MM.1S (cell line): ENCODE measurements around the gene DHRS7.

Source experiments
- EZH2 ChIP-seq: fragments of 300-600 bp; sonication (generic); optimal IDR thresholded peaks from 2 replicates; pipeline ENCODE3; 2017; ENCODE audit warnings: low read depth, mild to moderate bottlenecking, antibody characterized with exemption, low read length, mixed read lengths
- TF ChIP-seq, protein P1 (sequence below): fragments of 300-600 bp; sonication (generic); IDR thresholded peaks from 2 replicates; pipeline ENCODE4 v1.5.1; 2016; ENCODE audit warnings: antibody characterized with exemption, low read length, mixed read lengths

DNA sequence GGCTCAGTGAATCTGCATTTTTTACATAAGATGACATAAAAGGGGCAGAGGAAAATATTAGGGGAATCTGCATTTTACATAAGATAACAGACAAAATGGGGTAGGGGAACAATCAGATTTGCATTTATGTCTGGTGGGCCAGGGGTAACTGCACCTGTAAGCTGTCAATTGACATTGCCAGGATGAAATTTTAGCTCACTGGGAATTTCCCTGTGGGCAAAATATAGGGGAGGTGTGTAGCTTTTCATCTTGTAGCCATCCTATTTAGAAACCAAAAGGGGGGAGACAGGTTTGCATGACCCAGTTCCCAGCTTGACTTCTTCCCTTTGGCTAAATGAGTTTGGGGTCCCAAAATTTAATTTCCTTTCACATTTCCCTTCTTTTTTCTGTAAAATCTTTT, 70.0 kb downstream of the DHRS7 start:
- TF ChIP-seq, protein P1, sequence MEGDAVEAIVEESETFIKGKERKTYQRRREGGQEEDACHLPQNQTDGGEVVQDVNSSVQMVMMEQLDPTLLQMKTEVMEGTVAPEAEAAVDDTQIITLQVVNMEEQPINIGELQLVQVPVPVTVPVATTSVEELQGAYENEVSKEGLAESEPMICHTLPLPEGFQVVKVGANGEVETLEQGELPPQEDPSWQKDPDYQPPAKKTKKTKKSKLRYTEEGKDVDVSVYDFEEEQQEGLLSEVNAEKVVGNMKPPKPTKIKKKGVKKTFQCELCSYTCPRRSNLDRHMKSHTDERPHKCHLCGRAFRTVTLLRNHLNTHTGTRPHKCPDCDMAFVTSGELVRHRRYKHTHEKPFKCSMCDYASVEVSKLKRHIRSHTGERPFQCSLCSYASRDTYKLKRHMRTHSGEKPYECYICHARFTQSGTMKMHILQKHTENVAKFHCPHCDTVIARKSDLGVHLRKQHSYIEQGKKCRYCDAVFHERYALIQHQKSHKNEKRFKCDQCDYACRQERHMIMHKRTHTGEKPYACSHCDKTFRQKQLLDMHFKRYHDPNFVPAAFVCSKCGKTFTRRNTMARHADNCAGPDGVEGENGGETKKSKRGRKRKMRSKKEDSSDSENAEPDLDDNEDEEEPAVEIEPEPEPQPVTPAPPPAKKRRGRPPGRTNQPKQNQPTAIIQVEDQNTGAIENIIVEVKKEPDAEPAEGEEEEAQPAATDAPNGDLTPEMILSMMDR = no peak
- TF ChIP-seq EZH2 = no peak
